Stimulated activated naive CD8-positive, alpha-beta T cell treated with anti-CD3 and anti-CD28 coated beads, Interleukin-15, amount 100 ng/mL, for 72 hours (primary cell): Measurements from ENCODE around the gene C6orf141.

Source experiments
- ATAC-seq: fragments of 150-1000 bp; cut with Tn5 transposase; 2 replicates; pipeline ENCODE4 v1.10.0; 2021; ENCODE audit warnings: mild to moderate bottlenecking, moderate library complexity
- DNase-seq, 2 donors: peaks; one replicate each; pipeline ENCODE4 v3.0.0; 2021 to 2022
- H3K27ac Mint-ChIP-seq, 2 donors: one replicate each; pipeline ENCODE4 v1.8.0; 2022; ENCODE audit warnings: mild to moderate bottlenecking in 2 of 2, mixed read lengths in 2 of 2, moderate library complexity in 2 of 2
- H3K27me3 Mint-ChIP-seq: one replicate; pipeline ENCODE4 v1.8.0; 2022; ENCODE audit warnings: mixed read lengths
- H3K4me1 Mint-ChIP-seq: one replicate; pipeline ENCODE4 v1.8.0; 2022; ENCODE audit warnings: mild to moderate bottlenecking, mixed read lengths
- H3K4me3 Mint-ChIP-seq, 2 donors: one replicate each; pipeline ENCODE4 v1.8.0; 2022; ENCODE audit warnings: mild to moderate bottlenecking in 2 of 2, mixed read lengths in 2 of 2, moderate library complexity in 1 of 2
- H3K9me3 Mint-ChIP-seq, 2 donors: one replicate each; pipeline ENCODE4 v1.8.0; 2022; ENCODE audit warnings: mixed read lengths in 2 of 2

C6orf141 gene

GRCh38 chr6:49550492-49551077 lies at the start of gene C6orf141:
TSS of gene C6orf141 (plus strand) at chr6:49550668. CDS start at chr6:49550793, 125 bp downstream.
- ATAC-seq (peak; percentile 78), DNase-seq (peak; percentile 31 to 33)
- Mint-ChIP-seq H3K4me1 (peaks cover 21% of the 10 kb centered on the region), H3K9me3 (no peaks in the 10 kb centered on the region), H3K27me3 (peaks cover 40% of the 10 kb centered on the region), H3K4me3 (peak within 1 kb of the TSS; percentile 64 to 83), H3K27ac (peak within 1 kb of the TSS in 1 of 2 donors; percentile 19)

- H3K27ac Mint-ChIP-seq = no peak overlapping the region
- H3K9me3 Mint-ChIP-seq = no peaks in the 10 kb centered on the region
- no peak overlapping the region for H3K4me3 Mint-ChIP-seq
- peaks cover 24% of the 10 kb centered on the region for H3K27me3 Mint-ChIP-seq
- H3K4me1 Mint-ChIP-seq = no peaks in the 10 kb centered on the region
- ATAC-seq (no peak), DNase-seq (no peak)
Observed at GRCh38 chr6:49504666-49505065, 45.8 kb upstream of the C6orf141 start.

GRCh38 chr6:49506569-49507111 lies 43.8 kb upstream of the C6orf141 start:
- Mint-ChIP-seq H3K27ac (peak overlapping the region in 1 of 2 donors; percentile 43), H3K4me3 (no peak overlapping the region)

GRCh38 chr6:49509342-49509741 lies 41.1 kb upstream of the C6orf141 start:
- ATAC-seq = no peak
- no peak overlapping the region for H3K4me3 Mint-ChIP-seq
- H3K4me1 Mint-ChIP-seq = no peaks in the 10 kb centered on the region
- peaks cover 32% of the 10 kb centered on the region for H3K27me3 Mint-ChIP-seq
- no peak for DNase-seq
- H3K9me3 Mint-ChIP-seq = no peaks in the 10 kb centered on the region
- H3K27ac Mint-ChIP-seq = no peak overlapping the region

More at GRCh38 chr6:49506569-49507111, 43.8 kb upstream of the C6orf141 start:
- Mint-ChIP-seq H3K27me3 (peaks cover 16% of the 10 kb centered on the region), H3K4me1 (no peaks in the 10 kb centered on the region), H3K9me3 (no peaks in the 10 kb centered on the region)
- ATAC-seq (no peak), DNase-seq (no peak)

GRCh38 chr6:49513153-49513989 lies 37.1 kb upstream of the C6orf141 start:
- H3K4me3 Mint-ChIP-seq = no peak overlapping the region
- DNase-seq (no peak), ATAC-seq (no peak)
- no peak overlapping the region for H3K27ac Mint-ChIP-seq
- H3K4me1 Mint-ChIP-seq = no peaks in the 10 kb centered on the region
- H3K27me3 Mint-ChIP-seq = peaks cover 18% of the 10 kb centered on the region
- H3K9me3 Mint-ChIP-seq = no peaks in the 10 kb centered on the region

GRCh38 chr6:49514571-49515484 lies 35.6 kb upstream of the C6orf141 start:
- DNase-seq = no peak
- Mint-ChIP-seq H3K4me1 (no peaks in the 10 kb centered on the region), H3K27me3 (peaks cover 21% of the 10 kb centered on the region), H3K4me3 (no peak overlapping the region), H3K9me3 (no peaks in the 10 kb centered on the region), H3K27ac (no peak overlapping the region)
- no peak for ATAC-seq

GRCh38 chr6:49515485-49516146 lies 34.9 kb upstream of the C6orf141 start:
- Mint-ChIP-seq H3K4me3 (no peak overlapping the region), H3K27ac (peak overlapping the region in 1 of 2 donors; percentile 3), H3K27me3 (peaks cover 29% of the 10 kb centered on the region), H3K9me3 (no peaks in the 10 kb centered on the region), H3K4me1 (no peaks in the 10 kb centered on the region)
- no peak for ATAC-seq
- no peak for DNase-seq

- H3K27ac Mint-ChIP-seq = no peak overlapping the region
- no peaks in the 10 kb centered on the region for H3K9me3 Mint-ChIP-seq
- no peak for ATAC-seq
- H3K4me1 Mint-ChIP-seq = no peaks in the 10 kb centered on the region
- no peak for DNase-seq
- peaks cover 31% of the 10 kb centered on the region for H3K27me3 Mint-ChIP-seq
- H3K4me3 Mint-ChIP-seq = no peak overlapping the region
Observed at GRCh38 chr6:49516147-49516505, 34.3 kb upstream of the C6orf141 start.

GRCh38 chr6:49517919-49518318 lies 32.5 kb upstream of the C6orf141 start:
- Mint-ChIP-seq H3K4me1 (no peaks in the 10 kb centered on the region), H3K9me3 (no peaks in the 10 kb centered on the region), H3K27me3 (peaks cover 29% of the 10 kb centered on the region), H3K27ac (no peak overlapping the region), H3K4me3 (no peak overlapping the region)
- ATAC-seq (no peak), DNase-seq (no peak)

- Mint-ChIP-seq H3K4me1 (no peaks in the 10 kb centered on the region), H3K27me3 (peaks cover 13% of the 10 kb centered on the region), H3K9me3 (no peaks in the 10 kb centered on the region), H3K27ac (no peak overlapping the region), H3K4me3 (no peak overlapping the region)
- ATAC-seq (no peak), DNase-seq (no peak)
Observed at GRCh38 chr6:49519660-49520059, 30.8 kb upstream of the C6orf141 start.

GRCh38 chr6:49522710-49523593 lies 27.5 kb upstream of the C6orf141 start:
- Mint-ChIP-seq H3K4me1 (no peaks in the 10 kb centered on the region), H3K4me3 (no peak overlapping the region), H3K27ac (no peak overlapping the region), H3K9me3 (no peaks in the 10 kb centered on the region), H3K27me3 (peaks cover 13% of the 10 kb centered on the region)
- ATAC-seq = no peak
- no peak for DNase-seq

- Mint-ChIP-seq H3K27ac (no peak overlapping the region), H3K4me1 (no peaks in the 10 kb centered on the region), H3K9me3 (no peaks in the 10 kb centered on the region), H3K4me3 (no peak overlapping the region), H3K27me3 (peaks cover 13% of the 10 kb centered on the region)
- ATAC-seq = no peak
- DNase-seq = no peak
Observed at GRCh38 chr6:49523901-49524300, 26.6 kb upstream of the C6orf141 start.

- Mint-ChIP-seq H3K27me3 (peaks cover 18% of the 10 kb centered on the region), H3K9me3 (no peaks in the 10 kb centered on the region), H3K27ac (no peak overlapping the region), H3K4me3 (no peak overlapping the region), H3K4me1 (no peaks in the 10 kb centered on the region)
- no peak for ATAC-seq
- DNase-seq = no peak
Observed at GRCh38 chr6:49524541-49524940, 25.9 kb upstream of the C6orf141 start.

- Mint-ChIP-seq H3K27me3 (peaks cover 10% of the 10 kb centered on the region), H3K4me1 (no peaks in the 10 kb centered on the region), H3K9me3 (no peaks in the 10 kb centered on the region), H3K27ac (no peak overlapping the region), H3K4me3 (no peak overlapping the region)
- DNase-seq (no peak), ATAC-seq (no peak)
Observed at GRCh38 chr6:49526598-49526997, 23.9 kb upstream of the C6orf141 start.
